OCI-LY1 (cell line): ENCODE measurements around the gene FRMD5.

ENCODE experiments used
- H2AFZ ChIP-seq: fragments of 200-600 bp; sonication (generic), shearing (Covaris generic); 2 replicates; pipeline ENCODE4 v1.6.0; 2014; ENCODE audit warnings: antibody characterized with exemption, mild to moderate bottlenecking, low read length
- H3F3A ChIP-seq: fragments of 200-600 bp; sonication (generic), shearing (Covaris generic); 2 replicates; pipeline ENCODE4 v1.6.0; 2014; ENCODE audit warnings: mild to moderate bottlenecking, antibody characterized with exemption, low read length, moderate library complexity; ENCODE audit not compliant: insufficient read depth
- H3K27ac ChIP-seq: fragments of 200-600 bp; sonication (generic); 2 replicates; pipeline ENCODE4 v1.5.1; 2014; ENCODE audit warnings: low read length, mixed run types, mild to moderate bottlenecking, low read depth; ENCODE audit not compliant: poor library complexity, severe bottlenecking
- H3K27me3 ChIP-seq: fragments of 200-600 bp; sonication (generic); 2 replicates; pipeline ENCODE4 v1.6.0; 2014; ENCODE audit warnings: antibody characterized with exemption, mild to moderate bottlenecking, low read length, moderate library complexity; ENCODE audit not compliant: insufficient read depth
- H3K36me3 ChIP-seq: fragments of 200-600 bp; sonication (generic); 2 replicates; pipeline ENCODE4 v1.6.1; 2014; ENCODE audit warnings: mild to moderate bottlenecking, antibody characterized with exemption, low read length, moderate library complexity, mixed read lengths; ENCODE audit not compliant: insufficient read depth
- H3K4me1 ChIP-seq: fragments of 200-600 bp; sonication (generic); 2 replicates; pipeline ENCODE4 v1.5.1; 2014; ENCODE audit warnings: mild to moderate bottlenecking, low read length, moderate library complexity; ENCODE audit not compliant: insufficient read depth, severe bottlenecking
- H3K4me2 ChIP-seq: fragments of 200-600 bp; sonication (generic), shearing (Covaris generic); 2 replicates; pipeline ENCODE4 v1.6.1; 2014; ENCODE audit warnings: low read length
- H3K4me3 ChIP-seq: fragments of 200-600 bp; sonication (generic); 2 replicates; pipeline ENCODE4 v1.5.1; 2014; ENCODE audit warnings: low read length, low read depth, mild to moderate bottlenecking, mixed read lengths; ENCODE audit not compliant: poor library complexity, severe bottlenecking
- H3K79me2 ChIP-seq: fragments of 200-600 bp; shearing (Covaris generic); 2 replicates; pipeline ENCODE4 v1.6.1; 2016; ENCODE audit warnings: mixed run types, low read length, mixed read lengths; ENCODE audit not compliant: insufficient read depth
- H3K9ac ChIP-seq: fragments of 200-600 bp; sonication (generic), shearing (Covaris generic); 2 replicates; pipeline ENCODE4 v1.6.1; 2014; ENCODE audit warnings: mild to moderate bottlenecking, low read length, mixed read lengths
- H3K9me2 ChIP-seq: fragments of 200-600 bp; sonication (generic), shearing (Covaris generic); 2 replicates; pipeline ENCODE4 v1.6.1; 2014; ENCODE audit warnings: low read depth, mild to moderate bottlenecking, low read length, mixed read lengths
- H3K9me3 ChIP-seq: fragments of 200-600 bp; shearing (Covaris generic); 2 replicates; pipeline ENCODE4 v1.6.1; 2014; ENCODE audit warnings: low read length, mixed read lengths
- H4K20me1 ChIP-seq: fragments of 200-600 bp; sonication (generic), shearing (Covaris generic); 2 replicates; pipeline ENCODE4 v1.6.0; 2016; ENCODE audit warnings: mild to moderate bottlenecking, low read length; ENCODE audit not compliant: insufficient read depth
- CTCF ChIP-seq: fragments of 200-600 bp; sonication (generic), shearing (Covaris generic); IDR thresholded peaks from 2 replicates; pipeline ENCODE4 v1.5.1; 2017; ENCODE audit warnings: mild to moderate bottlenecking, antibody characterized with exemption, low read length, moderate library complexity, mixed read lengths
- EZH2 ChIP-seq: fragments of 200-600 bp; sonication (generic), shearing (Covaris generic); IDR thresholded peaks from 2 replicates; pipeline ENCODE4 v1.8.0; 2017; ENCODE audit warnings: borderline replicate concordance, mixed run types, mild to moderate bottlenecking, antibody characterized with exemption, low read length, moderate library complexity, mixed read lengths

Gene FRMD5

GRCh38 chr15:43911235-43911781 is 283.8 kb downstream of the FRMD5 start:
- Histone ChIP-seq H3K27me3 (no peaks in the 10 kb centered on the region), H3F3A (no peaks in the 10 kb centered on the region), H2AFZ (no peak overlapping the region), H4K20me1 (no peaks in the 10 kb centered on the region), H3K4me2 (no peak overlapping the region), H3K9me2 (no peaks in the 10 kb centered on the region), H3K4me3 (no peak overlapping the region), H3K9ac (no peak overlapping the region), H3K36me3 (no peaks in the 10 kb centered on the region), H3K27ac (no peak overlapping the region), H3K9me3 (no peaks in the 10 kb centered on the region), H3K4me1 (no peaks in the 10 kb centered on the region), H3K79me2 (no peaks in the 10 kb centered on the region)
- TF ChIP-seq EZH2, result no peak
- no peak for TF ChIP-seq CTCF

GRCh38 chr15:43908516-43909050 is 286.5 kb downstream of the FRMD5 start:
- H3K9me2 ChIP-seq, result no peaks in the 10 kb centered on the region
- no peak overlapping the region for H3K4me2 ChIP-seq
- H3K27ac ChIP-seq, result no peak overlapping the region
- no peaks in the 10 kb centered on the region for H3K36me3 ChIP-seq
- H3K79me2 ChIP-seq, result no peaks in the 10 kb centered on the region
- no peaks in the 10 kb centered on the region for H3K9me3 ChIP-seq
- TF ChIP-seq EZH2 (no peak), CTCF (no peak)
- H3K27me3 ChIP-seq, result no peaks in the 10 kb centered on the region
- no peak overlapping the region for H3K9ac ChIP-seq
- H3F3A ChIP-seq, result no peaks in the 10 kb centered on the region
- no peak overlapping the region for H3K4me3 ChIP-seq
- no peak overlapping the region for H2AFZ ChIP-seq
- H3K4me1 ChIP-seq, result peaks cover 4% of the 10 kb centered on the region
- H4K20me1 ChIP-seq, result no peaks in the 10 kb centered on the region

- H3K4me2 ChIP-seq, result no peak overlapping the region
- H3K4me3 ChIP-seq, result no peak overlapping the region
- H3K27ac ChIP-seq, result no peak overlapping the region
Observed at GRCh38 chr15:43905755-43906154, 289.3 kb downstream of the FRMD5 start.

More at GRCh38 chr15:43905755-43906154, 289.3 kb downstream of the FRMD5 start:
- no peak overlapping the region for H3K9ac ChIP-seq
- no peaks in the 10 kb centered on the region for H3K36me3 ChIP-seq
- TF ChIP-seq CTCF, result no peak
- peaks cover 4% of the 10 kb centered on the region for H3K4me1 ChIP-seq
- H3K9me2 ChIP-seq, result no peaks in the 10 kb centered on the region
- H2AFZ ChIP-seq, result no peak overlapping the region
- H3K9me3 ChIP-seq, result no peaks in the 10 kb centered on the region
- no peaks in the 10 kb centered on the region for H4K20me1 ChIP-seq
- H3F3A ChIP-seq, result no peaks in the 10 kb centered on the region
- H3K79me2 ChIP-seq, result no peaks in the 10 kb centered on the region
- H3K27me3 ChIP-seq, result no peaks in the 10 kb centered on the region
